Hematopoietic multipotent progenitor cell treated with erythropoietin and hydrocortisone succinate and interleukin-3 and kit ligand, for 8 days (in vitro differentiated cells): ENCODE data around the gene NUP54.

Source experiments
- DNase-seq: peaks from one replicate; pipeline ENCODE4 v3.0.0-alpha.2; 2015

The NUP54 gene

GRCh38 chr4:76066546-76066945 is 81.7 kb downstream of the NUP54 start:
- DNase-seq = no peak
